Vagina (tissue), 2 donors: ENCODE data around the gene DCDC2C.

Experiments
- CTCF ChIP-seq, 3 experiments: fragments of 450-650 bp in 2 of 3; fragments of 200-600 bp in 1 of 3; sonication (generic) in 1 of 3; IDR thresholded peaks; one replicate each; pipeline ENCODE4 v1.5.1; 2017 to 2019; ENCODE audit warnings: antibody characterized with exemption in 3 of 3, mild to moderate bottlenecking in 2 of 3, moderate library complexity in 2 of 3
- POLR2A ChIP-seq, 2 donors: fragments of 450-650 bp; IDR thresholded peaks; one replicate each; pipeline ENCODE4 v1.6.1; 2017; ENCODE audit warnings: antibody characterized with exemption in 2 of 2, mild to moderate bottlenecking in 2 of 2, moderate library complexity in 2 of 2
- POLR2AphosphoS5 ChIP-seq, 2 donors: sonication (generic); formaldehyde crosslinking; IDR thresholded peaks; one replicate each; pipeline ENCODE4 v1.9.0; 2017; ENCODE audit warnings: antibody characterized with exemption in 2 of 2, mild to moderate bottlenecking in 2 of 2, low read depth in 1 of 2; ENCODE audit not compliant: insufficient read depth in 1 of 2

- no peak for TF ChIP-seq CTCF (IDR thresholded peaks at IDR 0.05)
- TF ChIP-seq POLR2A (IDR thresholded peaks at IDR 0.05) = no peak
- TF ChIP-seq POLR2AphosphoS5 (IDR thresholded peaks at IDR 0.05; ENCODE audit: insufficient read depth in 1 of 2, low read depth in 1 of 2) = no peak
Measured at GRCh38 chr2:3784731-3785130, 81.4 kb downstream of the DCDC2C start.
